IPS-11a (cell line): Measurements from ENCODE around the gene PATZ1.

ENCODE experiments used
- H3K4me3 ChIP-seq: one replicate; pipeline ENCODE4 v1.5.1; 2013; ENCODE audit warnings: low read depth, low read length, control low read depth

PATZ1 gene

GRCh38 chr22:31344256-31344577 lies 1.9 kb downstream of the PATZ1 start:
- peak overlapping the region; percentile 72 for H3K4me3 ChIP-seq

- peak overlapping the region; percentile 72 for H3K4me3 ChIP-seq
Measured at GRCh38 chr22:31343235-31344191, 2.6 kb downstream of the PATZ1 start.

- peak overlapping the region; percentile 5 for H3K4me3 ChIP-seq
Measured at GRCh38 chr22:31342389-31343140, 3.6 kb downstream of the PATZ1 start.

- H3K4me3 ChIP-seq = no peak overlapping the region
Measured at GRCh38 chr22:31341386-31342088, 4.6 kb downstream of the PATZ1 start.

GRCh38 chr22:31340765-31341247 lies 5.3 kb downstream of the PATZ1 start:
- no peak overlapping the region for H3K4me3 ChIP-seq

- no peak overlapping the region for H3K4me3 ChIP-seq
Measured at GRCh38 chr22:31340360-31340759, 5.8 kb downstream of the PATZ1 start.

- H3K4me3 ChIP-seq = no peak overlapping the region
Measured at GRCh38 chr22:31339148-31339832, 6.9 kb downstream of the PATZ1 start.

- H3K4me3 ChIP-seq = no peak overlapping the region
Measured at GRCh38 chr22:31337178-31337577, 9.0 kb downstream of the PATZ1 start.

GRCh38 chr22:31334329-31334728 lies 11.8 kb downstream of the PATZ1 start:
- no peak overlapping the region for H3K4me3 ChIP-seq

- H3K4me3 ChIP-seq = no peak overlapping the region
Measured at GRCh38 chr22:31333641-31334040, 12.5 kb downstream of the PATZ1 start.

GRCh38 chr22:31332886-31333285 lies 13.3 kb downstream of the PATZ1 start:
- H3K4me3 ChIP-seq = no peak overlapping the region

GRCh38 chr22:31332010-31332409 lies 14.1 kb downstream of the PATZ1 start:
- no peak overlapping the region for H3K4me3 ChIP-seq

- H3K4me3 ChIP-seq = no peak overlapping the region
Measured at GRCh38 chr22:31329453-31330215, 16.5 kb downstream of the PATZ1 start.

GRCh38 chr22:31329029-31329428 lies 17.1 kb downstream of the PATZ1 start:
- no peak overlapping the region for H3K4me3 ChIP-seq

- H3K4me3 ChIP-seq = no peak overlapping the region
Measured at GRCh38 chr22:31328544-31328960, 17.6 kb downstream of the PATZ1 start.

- H3K4me3 ChIP-seq = no peak overlapping the region
Measured at GRCh38 chr22:31327806-31328543, 18.2 kb downstream of the PATZ1 start.

GRCh38 chr22:31326877-31327276 lies 19.3 kb downstream of the PATZ1 start:
- H3K4me3 ChIP-seq = no peak overlapping the region

- H3K4me3 ChIP-seq = no peak overlapping the region
Measured at GRCh38 chr22:31323578-31324550, 22.3 kb downstream of the PATZ1 start.
